Central memory CD8-positive, alpha-beta T cell (primary cell): ENCODE measurements around the gene C14orf132.
A peak's percentile ranks its signal among the peaks of the same experiment; 100 is the strongest.

Experiments used
- ATAC-seq: fragments of 150-1000 bp; cut with Tn5 transposase; replicated peaks from 2 replicates; pipeline ENCODE4 v1.10.0; 2022; ENCODE audit warnings: mild to moderate bottlenecking, moderate FRiP score, moderate number of reproducible peaks; ENCODE audit not compliant: poor library complexity, severe bottlenecking; ENCODE audit errors: extremely low read depth
- DNase-seq, 2 donors: peaks; one replicate each; pipeline ENCODE4 v3.0.0; 2021; ENCODE audit warnings: low spot score in 2 of 2
- H3K27ac Mint-ChIP-seq: one replicate; pipeline ENCODE4 v1.8.0; 2022; ENCODE audit warnings: low read depth, mild to moderate bottlenecking, moderate library complexity, mixed read lengths
- H3K27me3 Mint-ChIP-seq: one replicate; pipeline ENCODE4 v1.8.0; 2022; ENCODE audit warnings: mixed read lengths
- H3K36me3 Mint-ChIP-seq: one replicate; pipeline ENCODE4 v1.8.0; 2022; ENCODE audit warnings: mild to moderate bottlenecking, moderate library complexity, mixed read lengths; ENCODE audit not compliant: insufficient read depth
- H3K4me1 Mint-ChIP-seq: one replicate; pipeline ENCODE4 v1.8.0; 2022; ENCODE audit warnings: mixed read lengths
- H3K4me3 Mint-ChIP-seq: one replicate; pipeline ENCODE4 v1.8.0; 2022; ENCODE audit warnings: mild to moderate bottlenecking, moderate library complexity, mixed read lengths
- H3K9me3 Mint-ChIP-seq: one replicate; pipeline ENCODE4 v1.8.0; 2022; ENCODE audit warnings: mixed read lengths

C14orf132 gene

GRCh38 chr14:96094211-96094610 is 55.0 kb downstream of the C14orf132 start:
- Mint-ChIP-seq H3K27ac (no peak overlapping the region), H3K4me1 (no peaks in the 10 kb centered on the region), H3K4me3 (no peak overlapping the region), H3K27me3 (peaks cover 45% of the 10 kb centered on the region), H3K36me3 (peaks cover 2% of the 10 kb centered on the region), H3K9me3 (no peaks in the 10 kb centered on the region)
- no peak for DNase-seq
- no peak for ATAC-seq

DNA sequence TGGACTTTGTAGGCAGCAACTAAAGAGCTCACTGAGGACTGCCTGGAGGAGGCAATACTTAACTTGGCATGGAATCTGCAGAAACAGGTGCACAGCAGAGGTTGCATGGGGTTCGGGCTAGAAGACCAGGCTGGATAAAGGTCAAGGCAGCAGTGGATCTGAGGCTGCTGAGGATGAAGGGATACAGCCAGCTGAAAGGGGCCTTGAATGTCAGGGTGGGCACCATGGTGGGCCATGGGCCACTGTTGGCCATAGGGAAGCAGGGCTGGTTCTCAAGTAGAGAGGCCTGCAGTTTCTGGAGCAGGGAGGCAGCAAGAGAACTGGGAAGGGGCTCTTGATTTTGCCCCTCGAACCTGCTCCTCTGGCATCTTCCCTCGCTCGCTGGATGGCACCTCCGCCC is 55.5 kb downstream of the C14orf132 start:
- ATAC-seq (no peak), DNase-seq (no peak)
- Mint-ChIP-seq H3K36me3 (peaks cover 2% of the 10 kb centered on the region), H3K9me3 (no peaks in the 10 kb centered on the region), H3K27ac (no peak overlapping the region), H3K27me3 (peaks cover 44% of the 10 kb centered on the region), H3K4me3 (no peak overlapping the region), H3K4me1 (no peaks in the 10 kb centered on the region)

DNA sequence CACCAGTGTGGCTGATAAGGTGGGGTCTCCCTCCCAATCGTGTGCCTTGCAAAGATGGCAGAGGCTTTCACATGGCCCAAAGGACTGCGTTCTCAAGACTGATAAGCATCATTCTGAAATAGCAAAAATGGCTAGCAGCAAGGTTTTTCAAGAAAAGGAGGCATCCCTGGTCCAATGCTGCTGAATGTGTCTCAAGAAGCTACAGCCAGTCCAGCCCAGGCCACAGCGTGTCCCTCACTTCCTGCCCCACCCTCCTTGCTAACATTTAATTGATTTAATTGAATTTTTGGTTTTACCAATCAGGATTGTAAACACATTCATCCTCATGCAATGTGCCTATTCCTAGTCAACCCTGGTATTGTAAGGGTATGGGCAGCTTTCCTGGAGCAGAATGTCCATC is 55.9 kb downstream of the C14orf132 start:
- no peaks in the 10 kb centered on the region for H3K4me1 Mint-ChIP-seq
- no peak overlapping the region for H3K4me3 Mint-ChIP-seq
- DNase-seq (no peak), ATAC-seq (no peak)
- no peak overlapping the region for H3K27ac Mint-ChIP-seq
- peaks cover 2% of the 10 kb centered on the region for H3K36me3 Mint-ChIP-seq
- H3K9me3 Mint-ChIP-seq, result no peaks in the 10 kb centered on the region
- peaks cover 41% of the 10 kb centered on the region for H3K27me3 Mint-ChIP-seq

DNA sequence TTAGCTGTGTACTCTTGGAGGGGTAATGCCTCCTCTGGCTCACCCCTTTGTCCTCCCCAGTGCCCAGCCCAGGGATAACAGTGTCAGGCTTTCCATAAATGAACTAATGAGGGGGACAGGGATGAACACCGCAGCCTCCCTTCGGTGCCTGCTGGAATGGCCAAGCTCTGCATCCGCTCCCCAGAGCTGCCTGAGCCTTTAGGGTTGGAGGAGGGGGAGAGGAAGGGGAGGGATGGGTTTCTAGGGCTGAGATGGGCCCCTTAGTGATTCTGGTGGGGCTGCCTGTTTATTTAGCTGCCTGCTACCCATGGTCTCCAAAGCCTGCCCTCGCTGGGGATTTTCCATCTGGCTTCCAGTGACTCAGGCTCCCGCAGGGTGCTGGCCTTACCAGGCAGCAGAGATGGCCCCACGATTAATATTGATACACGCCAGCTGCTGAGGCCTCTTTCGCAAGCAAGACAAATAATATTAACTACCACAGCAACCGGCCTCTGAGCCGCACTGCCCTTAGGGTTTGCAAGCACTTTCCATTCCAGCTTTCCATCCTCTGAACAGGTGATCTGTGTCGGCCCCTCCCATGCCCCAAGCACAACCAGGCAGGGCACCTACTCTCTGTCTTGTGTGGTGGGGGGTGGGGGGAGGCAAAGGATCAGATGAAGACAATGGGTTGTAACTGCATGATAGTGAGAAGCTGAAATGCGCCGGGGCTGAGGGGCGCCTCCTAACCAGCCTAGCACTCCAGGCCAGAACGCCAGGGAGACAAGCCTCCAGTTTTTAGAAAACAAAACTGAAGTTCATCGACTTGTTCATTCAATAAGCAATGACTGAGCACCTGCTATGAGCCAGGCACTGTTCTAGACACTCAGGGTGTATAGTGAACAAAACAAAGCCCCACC is 56.7 kb downstream of the C14orf132 start:
- Mint-ChIP-seq H3K4me3 (no peak overlapping the region), H3K27me3 (peaks cover 41% of the 10 kb centered on the region), H3K4me1 (no peaks in the 10 kb centered on the region), H3K36me3 (peaks cover 2% of the 10 kb centered on the region), H3K9me3 (no peaks in the 10 kb centered on the region), H3K27ac (no peak overlapping the region)
- DNase-seq (no peak), ATAC-seq (no peak)

- Mint-ChIP-seq H3K4me3 (no peak overlapping the region), H3K36me3 (peaks cover 2% of the 10 kb centered on the region), H3K27ac (no peak overlapping the region), H3K4me1 (no peaks in the 10 kb centered on the region), H3K27me3 (peaks cover 41% of the 10 kb centered on the region), H3K9me3 (no peaks in the 10 kb centered on the region)
- no peak for ATAC-seq
- DNase-seq, result no peak
Observed at GRCh38 chr14:96096639-96097610, 57.8 kb downstream of the C14orf132 start.

DNA sequence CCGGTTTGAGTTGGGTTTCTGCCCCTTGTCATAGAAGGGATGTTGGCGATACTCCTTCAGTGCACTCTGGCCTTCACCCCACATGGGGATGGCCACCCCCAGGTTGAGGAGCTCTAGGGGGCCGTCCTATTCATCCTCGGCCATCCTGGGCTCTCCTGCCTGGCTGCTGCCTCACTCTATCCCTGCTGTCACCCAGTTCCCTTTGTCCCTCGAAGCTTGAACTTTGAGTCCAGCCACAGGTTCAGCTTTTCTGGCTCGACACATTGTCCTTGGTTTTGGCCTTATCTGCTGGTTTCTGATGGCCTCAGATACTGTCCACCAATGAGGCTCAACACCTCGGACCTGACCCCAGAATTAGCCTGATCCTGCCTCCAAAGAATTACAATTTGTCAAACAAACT is 58.6 kb downstream of the C14orf132 start:
- Mint-ChIP-seq H3K36me3 (peaks cover 2% of the 10 kb centered on the region), H3K4me1 (no peaks in the 10 kb centered on the region), H3K9me3 (no peaks in the 10 kb centered on the region), H3K27ac (no peak overlapping the region), H3K4me3 (no peak overlapping the region), H3K27me3 (peaks cover 41% of the 10 kb centered on the region)
- ATAC-seq, result no peak
- DNase-seq, result no peak

GRCh38 chr14:96098309-96098998 is 59.3 kb downstream of the C14orf132 start:
- no peak for DNase-seq
- H3K4me1 Mint-ChIP-seq, result no peaks in the 10 kb centered on the region
- H3K4me3 Mint-ChIP-seq, result no peak overlapping the region
- no peak for ATAC-seq
- no peaks in the 10 kb centered on the region for H3K9me3 Mint-ChIP-seq
- H3K27ac Mint-ChIP-seq, result no peak overlapping the region
- peaks cover 39% of the 10 kb centered on the region for H3K27me3 Mint-ChIP-seq
- peaks cover 2% of the 10 kb centered on the region for H3K36me3 Mint-ChIP-seq

DNA sequence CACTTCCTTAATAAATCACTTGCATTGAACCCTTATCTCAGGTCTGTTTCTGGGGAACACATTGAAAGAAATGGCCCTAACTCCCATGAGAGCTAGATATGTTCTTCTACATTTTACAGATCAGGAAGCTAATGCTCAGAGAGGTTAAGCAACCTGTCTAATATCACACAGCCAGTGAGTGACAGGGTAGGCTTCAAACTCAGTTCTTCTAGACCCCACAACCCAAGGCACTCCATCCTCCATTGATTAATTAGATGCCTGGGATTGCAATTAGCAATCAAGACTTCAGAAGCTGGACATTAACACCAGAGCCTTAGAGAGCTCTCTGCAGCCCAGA is 59.8 kb downstream of the C14orf132 start:
- Mint-ChIP-seq H3K27me3 (peaks cover 34% of the 10 kb centered on the region), H3K36me3 (no peaks in the 10 kb centered on the region), H3K4me3 (no peak overlapping the region), H3K4me1 (no peaks in the 10 kb centered on the region), H3K27ac (no peak overlapping the region), H3K9me3 (no peaks in the 10 kb centered on the region)
- no peak for DNase-seq
- no peak for ATAC-seq

- peaks cover 27% of the 10 kb centered on the region for H3K27me3 Mint-ChIP-seq
- H3K9me3 Mint-ChIP-seq, result no peaks in the 10 kb centered on the region
- DNase-seq (peak; percentile 18 to 23), ATAC-seq (no peak)
- no peak overlapping the region for H3K4me3 Mint-ChIP-seq
- H3K36me3 Mint-ChIP-seq, result no peaks in the 10 kb centered on the region
- H3K27ac Mint-ChIP-seq, result no peak overlapping the region
- no peaks in the 10 kb centered on the region for H3K4me1 Mint-ChIP-seq
Observed at GRCh38 chr14:96100161-96101064, 61.3 kb downstream of the C14orf132 start.

GRCh38 chr14:96102081-96102856 is 63.1 kb downstream of the C14orf132 start:
- no peak overlapping the region for H3K27ac Mint-ChIP-seq
- peaks cover 43% of the 10 kb centered on the region for H3K27me3 Mint-ChIP-seq
- H3K4me1 Mint-ChIP-seq, result no peaks in the 10 kb centered on the region

GRCh38 chr14:96103075-96103474 is 63.9 kb downstream of the C14orf132 start:
- Mint-ChIP-seq H3K27me3 (peaks cover 43% of the 10 kb centered on the region), H3K4me3 (no peak overlapping the region), H3K9me3 (no peaks in the 10 kb centered on the region), H3K36me3 (no peaks in the 10 kb centered on the region), H3K27ac (no peak overlapping the region), H3K4me1 (no peaks in the 10 kb centered on the region)
- DNase-seq, result no peak
- no peak for ATAC-seq

More at GRCh38 chr14:96102081-96102856, 63.1 kb downstream of the C14orf132 start:
- DNase-seq, result no peak
- no peak overlapping the region for H3K4me3 Mint-ChIP-seq
- no peaks in the 10 kb centered on the region for H3K9me3 Mint-ChIP-seq
- no peaks in the 10 kb centered on the region for H3K36me3 Mint-ChIP-seq
- no peak for ATAC-seq
